HG02981 (cell line): ENCODE data around the gene STAT4.

Experiments used
- ATAC-seq: cut with Tn5 transposase; IDR thresholded peaks from one replicate; pipeline ENCODE4 v1.9.1; 2021; ENCODE audit warnings: mild to moderate bottlenecking, moderate library complexity; ENCODE audit not compliant: unreplicated experiment

The STAT4 gene

DNA sequence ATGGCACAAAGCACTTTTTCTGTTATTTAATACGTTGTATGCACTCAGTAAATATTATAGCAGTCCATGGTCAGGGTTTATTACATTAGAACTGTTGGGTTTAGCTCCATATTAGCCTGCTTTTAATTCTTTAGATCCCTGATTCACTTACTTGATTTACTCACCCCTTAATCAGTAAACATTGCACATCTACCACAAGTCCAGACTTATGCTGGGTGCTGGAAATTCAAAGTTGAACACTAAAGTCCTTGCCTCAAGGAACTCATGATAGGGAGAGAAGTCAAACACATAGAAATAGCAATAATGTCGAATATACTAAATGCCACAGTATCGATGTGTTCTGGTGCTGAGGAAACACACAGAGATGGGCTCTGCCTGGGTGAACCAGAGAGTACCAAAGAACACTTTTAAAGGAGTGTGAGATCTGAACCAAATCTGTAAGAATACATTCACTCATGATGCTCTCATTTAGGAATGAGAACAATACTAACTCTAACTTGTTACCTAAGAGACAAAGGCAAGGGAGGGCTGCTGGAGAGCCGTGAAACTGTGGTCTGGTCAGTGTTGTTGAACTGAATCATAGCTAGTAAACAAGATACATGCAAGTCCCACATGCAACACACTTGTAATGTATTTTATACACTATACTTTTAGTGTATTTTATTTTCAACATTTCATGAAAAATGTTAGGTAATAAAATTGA is 4.9 kb downstream of the STAT4 start:
- ATAC-seq = no peak

DNA sequence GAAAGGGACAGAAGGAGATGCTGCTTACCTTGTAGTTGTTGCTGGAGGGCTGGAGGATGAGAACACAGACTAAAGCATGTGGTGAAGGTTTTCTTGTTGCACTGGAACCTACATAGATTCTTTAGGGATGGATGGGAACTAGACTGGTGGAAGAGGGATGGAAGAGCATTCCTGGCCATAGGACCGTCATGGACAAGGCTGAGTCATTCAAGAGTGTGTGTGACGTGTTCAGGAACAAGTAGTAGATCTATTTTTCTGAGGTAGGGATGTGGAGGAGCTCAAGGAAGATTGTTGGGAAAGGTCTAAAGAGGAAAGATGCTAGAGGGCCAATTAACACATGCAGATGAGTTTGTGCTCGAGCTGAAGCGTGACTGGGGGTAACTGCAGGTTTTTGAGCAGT is 6.6 kb downstream of the STAT4 start:
- no peak for ATAC-seq

DNA sequence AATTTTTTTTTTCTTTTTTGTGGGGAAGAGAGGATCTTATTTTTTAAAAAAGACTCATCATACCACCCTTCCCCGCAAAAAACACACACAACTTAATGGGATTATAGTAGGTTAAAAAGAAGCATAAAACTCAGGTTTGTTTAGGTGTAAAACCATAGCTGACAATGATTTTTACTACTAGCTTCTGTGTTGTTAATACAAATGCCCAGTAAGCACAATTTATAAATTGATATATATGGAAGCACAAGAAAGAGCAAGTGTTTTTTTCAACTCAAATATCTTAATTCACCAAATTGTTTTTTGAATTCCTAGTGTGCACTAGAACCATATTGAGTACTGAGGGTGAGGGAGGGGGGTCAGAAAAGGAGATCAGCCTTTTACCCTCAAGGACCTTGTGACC is 7.0 kb downstream of the STAT4 start:
- no peak for ATAC-seq

DNA sequence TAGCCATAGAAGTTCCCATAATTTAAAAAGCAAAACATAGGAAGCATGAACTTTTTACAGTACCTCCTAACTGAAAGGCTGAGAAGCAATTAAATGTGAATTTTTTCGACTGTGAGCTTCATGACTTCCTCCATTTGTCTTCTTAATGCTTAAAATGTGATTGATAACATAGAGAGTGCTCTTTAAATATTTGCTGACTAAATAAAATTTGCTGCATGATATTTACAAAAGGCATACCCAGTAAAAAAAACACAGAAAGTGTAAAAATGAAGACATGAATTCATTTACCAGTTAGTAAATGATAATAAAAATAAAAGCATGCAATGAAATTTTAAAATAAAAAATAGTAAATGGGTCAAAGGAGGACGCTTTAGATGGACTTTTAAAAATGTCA is 21.9 kb downstream of the STAT4 start:
- ATAC-seq = no peak

DNA sequence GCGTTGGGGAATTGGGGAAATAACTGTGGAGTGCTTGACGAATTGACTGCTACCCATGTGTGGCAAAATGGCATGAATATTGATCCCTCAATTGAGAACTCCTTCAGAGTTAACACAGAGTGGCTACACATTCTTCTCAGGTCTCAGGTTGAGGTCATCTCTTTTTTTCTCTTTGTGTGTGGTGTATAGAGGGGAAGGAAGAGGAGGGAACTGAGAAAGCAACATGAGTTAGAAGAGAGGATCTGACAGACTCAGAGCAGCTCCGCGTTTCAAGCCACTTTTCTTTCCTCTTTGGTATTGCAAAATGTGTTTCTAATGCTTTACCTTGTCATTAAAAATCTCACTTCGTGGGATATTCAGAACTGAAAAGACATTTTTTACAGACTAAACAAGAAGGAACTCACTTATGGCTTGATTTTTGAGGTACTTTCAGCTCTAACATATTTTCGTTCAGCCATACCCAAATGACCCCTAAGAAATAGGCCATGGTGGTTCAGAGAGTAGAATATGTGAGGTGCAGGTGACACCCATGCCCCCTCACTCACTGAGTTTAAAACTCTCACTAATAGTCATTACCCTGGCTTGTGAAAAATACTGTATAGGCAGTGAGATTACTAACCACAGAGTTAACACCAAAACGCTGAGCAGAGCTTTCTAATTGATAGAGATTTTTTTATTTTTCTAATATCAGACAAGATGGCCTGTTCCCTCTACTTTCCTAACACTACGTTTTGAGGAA is 22.5 kb downstream of the STAT4 start:
- peak; percentile 57 for ATAC-seq

DNA sequence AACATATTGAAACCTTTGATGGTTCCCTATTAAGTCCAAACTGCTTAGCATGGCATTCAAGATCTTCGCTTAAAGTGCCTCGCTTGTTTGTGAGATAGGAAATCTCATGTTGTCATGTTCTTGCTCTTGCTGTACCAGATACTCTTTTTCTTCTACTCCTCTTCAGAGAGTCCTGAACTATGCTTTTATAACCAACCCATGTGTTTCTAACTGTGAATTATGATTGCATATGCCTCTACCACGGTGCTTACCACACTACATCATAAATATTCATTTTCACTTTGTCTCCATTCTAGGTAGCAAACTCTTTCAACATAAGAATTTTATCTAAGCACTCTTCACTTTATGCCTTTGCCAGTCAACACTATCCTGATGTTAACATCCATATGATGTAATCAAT is 23.6 kb downstream of the STAT4 start:
- no peak for ATAC-seq

DNA sequence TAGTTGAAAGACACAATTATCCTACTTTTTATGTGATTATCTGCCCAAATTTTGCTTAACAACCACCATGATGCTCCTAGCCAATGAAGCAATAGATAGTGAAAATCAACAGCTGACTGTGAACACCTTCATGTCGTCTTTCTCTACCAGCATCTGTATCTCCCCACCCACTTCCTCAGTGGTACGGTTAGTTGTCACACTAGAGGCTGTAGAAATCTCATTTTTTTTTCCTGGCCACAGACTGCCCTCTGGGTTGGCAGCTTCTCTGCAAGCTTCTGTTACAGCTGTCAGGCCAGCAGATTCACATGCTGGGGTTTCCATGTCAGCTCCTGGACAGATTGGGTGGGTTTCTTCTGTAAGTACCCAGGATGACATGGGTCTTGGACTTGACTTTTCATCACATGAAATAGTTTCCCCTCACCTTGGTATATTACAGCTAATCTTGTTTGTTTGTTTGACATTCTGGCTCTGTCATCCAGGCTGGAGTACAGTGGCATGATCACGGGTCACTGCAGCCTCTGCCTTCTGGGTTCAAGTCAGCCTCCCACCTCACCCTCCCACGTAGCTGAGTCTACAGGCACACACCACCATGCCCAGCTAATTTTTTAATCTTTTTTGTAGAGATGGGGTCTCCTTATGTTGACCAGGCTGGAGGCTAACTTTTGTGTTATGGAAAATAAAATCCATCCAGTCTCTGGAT is 24.3 kb downstream of the STAT4 start:
- peak; percentile 41 for ATAC-seq

DNA sequence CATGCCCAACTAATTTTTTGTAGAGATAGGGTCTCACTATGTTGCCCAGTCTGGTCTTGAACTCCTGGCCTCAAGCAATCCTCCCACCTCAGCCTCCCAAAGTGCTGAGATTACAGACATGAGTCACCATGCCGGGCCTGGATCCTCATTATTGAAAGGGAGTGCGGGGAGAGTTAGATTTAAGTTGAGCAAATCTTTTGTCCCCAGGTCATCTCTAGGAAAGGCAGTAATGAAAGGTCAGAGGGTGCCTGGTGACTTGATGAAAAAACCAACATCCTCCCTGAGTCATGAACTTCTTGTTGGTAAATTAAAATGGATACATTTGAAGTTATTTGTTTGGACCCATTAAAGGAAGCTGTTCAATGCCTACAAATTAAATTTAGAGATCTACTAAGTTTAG is 25.1 kb downstream of the STAT4 start:
- no peak for ATAC-seq

DNA sequence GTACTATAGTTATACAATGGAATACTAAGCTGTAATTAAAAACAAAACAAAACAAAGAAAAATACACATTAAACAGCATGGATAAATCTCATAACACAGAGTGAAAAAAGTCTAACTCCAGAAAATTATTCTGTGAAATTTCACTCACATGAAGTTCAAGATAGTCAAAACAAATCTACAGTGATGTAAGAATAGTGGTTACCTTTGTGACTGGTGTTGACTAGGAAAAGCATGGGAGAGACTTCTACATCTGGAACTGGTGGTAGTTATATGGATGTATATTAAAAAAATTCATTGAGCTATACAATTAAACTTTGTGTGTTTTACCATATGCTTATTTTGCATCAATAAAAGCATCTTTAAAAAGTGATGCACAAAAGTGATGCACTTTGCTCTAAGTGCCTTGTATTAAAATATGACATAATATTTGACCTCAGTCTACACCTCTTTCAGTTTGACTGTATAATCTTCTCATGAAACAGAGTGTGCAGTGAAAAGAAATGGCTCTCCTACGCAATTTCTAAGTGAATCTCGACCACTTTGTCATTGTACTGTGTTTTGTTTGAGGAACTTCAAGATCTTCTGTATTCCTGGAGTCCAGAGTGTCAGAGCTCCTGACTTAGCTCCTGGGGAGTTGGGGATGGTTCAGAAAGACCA is 28.0 kb downstream of the STAT4 start:
- ATAC-seq = no peak

DNA sequence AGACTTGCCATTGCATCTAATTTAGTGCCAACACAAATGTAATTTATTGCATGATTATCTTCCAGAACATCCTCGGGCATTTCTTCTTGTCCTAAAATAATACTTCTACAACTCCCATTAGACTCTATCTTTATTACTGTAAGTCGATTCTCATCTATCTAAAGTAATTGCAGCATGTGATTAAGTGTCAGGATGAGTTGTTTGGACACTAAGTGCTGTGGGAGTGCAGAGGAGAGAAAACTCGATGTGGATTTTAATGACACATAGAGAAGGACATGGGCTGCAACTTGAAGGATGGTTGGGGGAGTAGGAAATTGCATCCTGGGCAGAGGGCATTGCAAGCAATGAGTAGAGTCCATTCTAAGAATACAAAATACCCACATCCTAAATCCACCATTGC is 33.5 kb downstream of the STAT4 start:
- ATAC-seq = no peak

DNA sequence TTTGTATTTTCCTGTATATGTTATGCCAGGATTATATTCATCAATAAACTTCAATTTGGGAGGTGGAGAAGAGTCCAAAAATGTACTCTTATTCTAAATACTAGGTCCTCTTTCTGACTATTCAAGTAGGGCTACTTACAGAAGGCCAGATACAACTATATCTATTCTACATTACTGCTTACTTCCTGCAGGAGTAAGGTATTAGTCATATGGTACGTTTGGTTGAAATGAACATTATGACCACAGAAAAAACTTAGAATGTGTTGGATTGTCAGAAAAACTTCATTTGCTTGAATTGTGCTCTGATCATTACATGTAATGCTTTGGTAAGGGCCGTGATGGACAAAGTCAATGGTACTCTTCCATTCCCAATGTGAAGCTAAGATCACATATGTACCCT is 35.0 kb downstream of the STAT4 start:
- peak; percentile 44 for ATAC-seq

DNA sequence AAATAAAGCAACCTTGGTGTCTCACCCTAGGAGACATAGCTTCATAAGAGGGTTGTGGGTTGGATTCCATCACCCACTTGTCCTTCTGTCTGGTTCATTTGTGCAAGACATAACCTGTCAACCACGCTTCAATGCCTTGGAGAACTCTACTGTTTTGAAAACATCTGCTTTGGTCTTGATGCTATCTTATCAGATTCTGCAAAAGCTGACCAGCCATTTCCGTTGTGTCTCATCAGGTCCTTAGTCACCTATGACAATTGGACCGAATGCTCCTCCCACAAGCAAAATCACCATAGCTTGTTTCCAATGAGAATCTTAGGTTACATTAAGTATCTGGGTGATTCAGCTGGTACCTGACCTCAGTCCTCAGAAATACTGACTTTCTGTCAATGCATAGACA is 35.4 kb downstream of the STAT4 start:
- no peak for ATAC-seq

DNA sequence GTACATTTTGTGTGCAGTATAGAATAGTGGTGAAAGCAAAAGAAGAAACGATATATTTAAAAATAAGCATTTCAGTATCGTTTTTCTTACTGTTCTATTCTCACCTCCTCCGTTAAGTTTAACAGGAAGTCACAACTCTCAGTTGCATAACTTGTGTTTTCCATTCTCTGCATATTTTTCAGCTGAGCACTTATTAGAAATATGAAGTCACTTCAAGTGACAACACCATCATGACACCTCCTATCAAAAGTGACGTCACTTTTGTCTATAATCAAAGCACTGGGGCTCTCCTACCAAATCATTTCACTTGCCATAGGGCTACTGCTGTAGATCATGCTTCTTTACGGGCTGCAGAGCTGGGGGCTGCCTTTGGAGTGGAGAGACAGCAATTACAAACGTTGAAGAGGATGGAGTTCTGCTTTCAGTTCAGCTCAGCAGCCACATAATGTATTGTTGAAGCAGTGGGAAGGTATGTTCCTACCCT is 36.3 kb downstream of the STAT4 start:
- peak; percentile 62 for ATAC-seq

DNA sequence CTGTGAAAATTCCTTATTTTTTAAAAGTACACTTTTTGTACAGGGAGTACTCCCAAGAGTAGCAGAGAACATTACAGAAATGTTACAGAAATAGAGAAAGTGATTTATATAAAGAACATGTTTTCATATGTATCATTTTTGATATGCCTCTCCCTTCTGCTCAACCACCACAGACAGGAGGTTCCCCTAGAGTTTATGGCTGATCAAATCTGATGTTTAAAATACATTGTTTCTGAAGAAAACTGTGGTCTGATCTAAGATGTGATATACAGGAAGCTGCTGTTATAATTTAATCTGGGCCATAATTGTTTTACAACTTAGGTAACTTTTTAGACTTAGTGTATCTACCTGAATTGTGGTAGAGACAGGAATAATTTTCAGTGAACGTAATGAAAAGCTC is 37.0 kb downstream of the STAT4 start:
- ATAC-seq = no peak

DNA sequence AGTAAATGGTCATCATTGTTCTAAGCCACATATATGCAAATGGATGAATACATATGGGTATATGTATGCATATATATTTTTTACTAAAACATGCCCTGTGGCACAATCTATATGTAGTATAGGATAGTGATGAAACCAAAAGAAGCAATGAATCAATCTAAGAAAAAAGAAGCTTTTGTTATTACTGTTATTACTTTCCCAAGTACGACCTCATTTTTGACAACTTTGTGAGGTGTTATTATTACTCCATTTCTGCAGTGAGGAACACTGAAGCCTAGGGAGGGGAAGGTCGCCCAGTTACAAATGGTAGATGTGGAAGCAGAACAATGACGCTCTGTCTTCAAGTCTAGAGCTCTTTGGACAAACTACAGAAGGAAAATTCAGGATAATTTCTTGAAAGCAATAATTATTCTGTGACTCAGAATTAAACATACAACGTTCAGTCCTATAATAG is 38.3 kb downstream of the STAT4 start:
- no peak for ATAC-seq

DNA sequence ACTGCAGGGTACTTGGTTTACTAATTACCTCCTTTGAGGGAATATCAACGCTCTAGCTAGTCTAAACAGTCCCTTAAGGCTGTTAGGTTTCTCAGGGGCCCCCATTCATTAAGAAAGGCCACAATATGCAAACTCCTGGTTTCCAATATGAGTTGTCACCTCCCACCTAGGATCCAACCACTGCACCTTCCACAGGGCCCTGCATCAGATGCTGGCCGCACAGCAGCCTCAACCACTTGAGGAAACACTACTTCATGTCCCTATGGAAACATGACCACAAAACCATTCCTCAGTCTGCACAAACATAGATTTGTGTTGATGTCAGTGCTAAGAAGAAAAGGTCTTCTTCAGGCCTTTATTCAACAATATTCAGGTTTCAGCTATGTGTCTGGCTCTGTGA is 40.9 kb downstream of the STAT4 start:
- ATAC-seq = no peak

DNA sequence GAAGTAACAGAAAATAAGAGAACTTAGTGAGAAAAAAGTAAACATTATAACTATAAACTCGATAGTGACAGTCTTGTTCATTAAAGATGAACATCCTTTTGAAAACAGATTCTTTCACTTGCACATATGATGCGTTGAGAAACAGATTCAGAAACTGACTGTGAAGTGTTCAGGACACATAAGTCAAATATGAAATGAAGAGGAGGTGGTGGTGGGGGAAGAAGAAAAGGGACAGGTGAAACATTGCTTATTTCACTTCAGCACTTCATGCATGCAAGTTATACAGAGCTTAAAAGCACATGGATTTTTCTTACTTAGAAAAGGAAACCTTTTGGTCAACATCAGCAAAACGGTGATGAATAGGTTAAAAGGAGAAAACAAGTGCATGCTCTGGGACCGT is 42.5 kb downstream of the STAT4 start:
- no peak for ATAC-seq

DNA sequence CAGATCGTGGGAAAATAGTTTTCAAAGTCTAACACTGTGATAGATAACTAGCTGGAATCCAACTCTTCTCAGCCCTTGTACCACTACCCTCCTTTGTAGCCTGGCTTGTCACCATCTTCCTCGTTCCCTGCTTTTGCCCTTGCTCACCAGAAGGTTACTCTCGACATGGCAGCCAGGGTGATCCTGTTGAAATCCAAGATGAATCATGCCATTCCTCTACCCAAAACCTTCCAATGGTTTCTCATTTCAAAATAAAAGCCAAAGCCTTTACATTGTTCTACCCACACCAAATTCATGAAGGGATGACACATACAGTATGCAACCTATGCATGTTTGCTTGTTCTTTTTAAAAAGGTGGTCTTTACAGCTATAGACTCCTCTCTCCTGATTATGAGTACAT is 45.7 kb downstream of the STAT4 start:
- ATAC-seq = no peak

DNA sequence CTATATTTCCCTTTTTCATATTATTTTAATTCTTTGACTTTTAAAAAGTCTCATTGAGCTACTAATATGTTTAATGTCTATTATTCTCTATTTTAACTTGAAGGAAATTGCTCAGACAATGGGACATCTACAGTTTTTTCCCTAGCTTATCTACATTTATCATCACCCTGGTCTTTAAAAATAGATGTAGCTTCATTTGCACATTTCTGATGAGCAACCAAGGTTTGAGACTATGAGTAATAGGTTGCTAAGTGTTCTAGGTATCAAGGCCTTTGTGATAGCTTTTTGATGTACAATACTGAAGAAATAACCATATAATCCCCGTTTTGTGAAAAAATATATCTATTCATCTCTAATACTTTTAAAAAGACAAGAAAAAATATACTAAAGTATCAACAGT is 47.0 kb downstream of the STAT4 start:
- no peak for ATAC-seq

DNA sequence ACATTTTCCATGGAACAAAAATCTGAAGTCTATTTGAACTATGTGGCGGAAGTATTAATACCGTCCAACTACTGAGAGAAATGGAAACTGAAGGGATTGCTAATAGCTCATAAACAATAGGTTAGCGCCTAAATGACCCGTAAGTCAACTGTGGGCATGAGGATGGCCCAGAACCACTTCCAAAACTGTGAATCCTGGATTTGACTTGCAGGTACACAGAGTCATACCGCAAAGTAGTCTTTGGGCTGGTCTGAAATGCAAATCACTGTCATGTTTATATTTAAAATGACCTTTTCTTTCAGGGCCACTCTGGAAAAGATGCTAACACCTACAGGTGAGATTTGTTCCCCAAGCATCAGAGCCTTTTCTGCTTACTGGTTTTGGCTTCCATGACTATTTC is 50.6 kb downstream of the STAT4 start:
- no peak for ATAC-seq

DNA sequence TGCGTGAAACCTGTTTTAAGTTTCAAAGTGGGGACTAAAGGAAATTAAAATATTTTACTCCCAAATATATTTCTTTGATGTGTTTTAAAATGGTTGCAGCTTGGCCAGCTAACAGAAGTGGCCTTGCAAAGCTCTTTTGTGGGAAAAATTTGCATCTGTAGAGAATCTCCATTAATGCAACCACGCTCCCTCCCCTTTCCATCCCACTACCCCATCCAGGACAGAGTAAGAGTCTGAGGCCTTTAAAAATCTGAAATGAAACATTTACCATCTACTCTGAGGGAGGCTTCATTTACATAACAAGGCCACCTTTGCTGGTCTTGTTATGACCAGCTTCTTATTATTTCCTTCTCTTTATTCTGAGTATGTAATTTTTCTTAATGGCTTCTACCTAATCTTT is 63.5 kb downstream of the STAT4 start:
- ATAC-seq = no peak
